ENCODE measurements around the gene TMEM145. TPM values are rescaled to one million over a fixed set of nuclear protein-coding genes. Genes with fewer than 3 reads are reported as not detected.
"Not testable (repeated sequence)": the region's sequence is repeated elsewhere in the genome, so short reads cannot be mapped to it uniquely, and the experiment has no call there.

Gene TMEM145
- total RNA-seq, 2 experiments from 2014 or later: 0.54 to 0.94 TPM

DNA sequence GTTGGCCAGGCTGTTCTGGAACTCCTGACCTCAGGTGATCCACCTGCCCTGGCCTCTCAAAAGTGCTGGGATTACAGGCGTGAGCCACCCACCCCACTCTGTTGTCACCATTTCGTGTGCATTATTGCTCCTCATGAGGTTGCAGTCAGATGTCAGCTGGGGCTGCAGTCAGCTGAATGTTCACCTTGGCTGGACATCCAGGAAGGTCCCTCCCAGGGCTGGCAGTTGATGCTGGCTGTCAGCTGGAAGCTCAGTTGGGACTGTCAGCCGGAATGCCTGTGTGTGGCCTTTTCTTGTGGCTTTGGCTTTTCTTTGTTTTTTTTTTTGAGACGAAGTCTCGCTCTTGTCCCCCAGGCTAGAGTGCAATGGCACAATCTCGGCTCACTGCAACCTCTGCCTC, 18.9 kb downstream of the TMEM145 start:
- Mint-ChIP-seq H3K9me3 (no peaks in the 10 kb centered on the region), H3K27ac (no peak overlapping the region)
- POLR2A ChIA-PET: no interaction called here

GRCh38 chr19:42333018-42333417, 19.9 kb downstream of the TMEM145 start:
- H3K27me3 Mint-ChIP-seq: no peaks in the 10 kb centered on the region
- H3K4me3 Mint-ChIP-seq: no peak overlapping the region
- DNase-seq (no peak), ATAC-seq (ENCODE audit: low read depth) (no peak)
- no peak overlapping the region for H3K27ac Mint-ChIP-seq
- H3K4me1 Mint-ChIP-seq: no peaks in the 10 kb centered on the region
- H3K36me3 Mint-ChIP-seq: no peaks in the 10 kb centered on the region
- POLR2A ChIA-PET: no interaction called here
- no peaks in the 10 kb centered on the region for H3K9me3 Mint-ChIP-seq

More for the DNA sequence above, 18.9 kb downstream of the TMEM145 start:
- DNase-seq (no peak), ATAC-seq (ENCODE audit: low read depth) (no peak)
- Mint-ChIP-seq H3K27me3 (no peaks in the 10 kb centered on the region), H3K4me3 (no peak overlapping the region), H3K4me1 (peaks cover 5% of the 10 kb centered on the region), H3K36me3 (no peaks in the 10 kb centered on the region)

DNA sequence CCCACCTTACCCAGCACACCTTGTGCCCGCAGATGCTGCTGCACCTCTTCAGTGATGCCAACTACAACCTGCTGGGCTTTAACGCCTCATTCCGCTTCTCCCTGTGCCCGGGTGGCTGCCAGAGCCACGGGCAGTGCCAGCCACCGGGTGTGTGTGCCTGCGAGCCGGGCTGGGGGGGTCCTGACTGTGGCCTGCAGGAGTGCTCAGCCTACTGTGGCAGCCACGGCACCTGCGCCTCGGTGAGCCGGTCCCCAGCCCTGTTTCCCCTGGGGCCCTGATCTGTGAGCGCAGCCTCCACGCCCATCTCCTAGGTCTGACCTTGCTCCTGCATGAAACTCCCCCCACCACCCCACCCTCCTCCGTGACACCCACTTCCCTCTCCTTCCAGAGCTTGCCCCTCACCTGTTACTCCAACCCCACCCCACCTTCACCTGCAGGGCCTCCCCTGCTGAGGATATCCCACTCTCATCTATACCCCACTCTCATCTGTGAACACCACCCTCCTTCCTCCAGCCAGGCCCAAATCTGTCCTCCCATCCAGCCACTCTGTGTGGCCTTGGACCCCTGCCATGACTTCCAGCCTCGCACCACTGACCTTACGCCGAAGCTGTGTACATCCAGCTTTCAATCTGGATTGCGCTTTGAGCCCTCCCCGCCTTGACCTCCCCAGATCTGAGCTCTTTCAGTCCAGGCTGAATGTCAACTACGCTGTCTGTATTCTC, 21.0 kb downstream of the TMEM145 start:
- POLR2A ChIA-PET: no interaction called here
- Mint-ChIP-seq H3K27me3 (no peaks in the 10 kb centered on the region), H3K4me3 (no peak overlapping the region), H3K27ac (no peak overlapping the region), H3K9me3 (no peaks in the 10 kb centered on the region), H3K4me1 (no peaks in the 10 kb centered on the region), H3K36me3 (peaks cover 2% of the 10 kb centered on the region)
- ATAC-seq (ENCODE audit: low read depth) (no peak), DNase-seq (no peak)

DNA sequence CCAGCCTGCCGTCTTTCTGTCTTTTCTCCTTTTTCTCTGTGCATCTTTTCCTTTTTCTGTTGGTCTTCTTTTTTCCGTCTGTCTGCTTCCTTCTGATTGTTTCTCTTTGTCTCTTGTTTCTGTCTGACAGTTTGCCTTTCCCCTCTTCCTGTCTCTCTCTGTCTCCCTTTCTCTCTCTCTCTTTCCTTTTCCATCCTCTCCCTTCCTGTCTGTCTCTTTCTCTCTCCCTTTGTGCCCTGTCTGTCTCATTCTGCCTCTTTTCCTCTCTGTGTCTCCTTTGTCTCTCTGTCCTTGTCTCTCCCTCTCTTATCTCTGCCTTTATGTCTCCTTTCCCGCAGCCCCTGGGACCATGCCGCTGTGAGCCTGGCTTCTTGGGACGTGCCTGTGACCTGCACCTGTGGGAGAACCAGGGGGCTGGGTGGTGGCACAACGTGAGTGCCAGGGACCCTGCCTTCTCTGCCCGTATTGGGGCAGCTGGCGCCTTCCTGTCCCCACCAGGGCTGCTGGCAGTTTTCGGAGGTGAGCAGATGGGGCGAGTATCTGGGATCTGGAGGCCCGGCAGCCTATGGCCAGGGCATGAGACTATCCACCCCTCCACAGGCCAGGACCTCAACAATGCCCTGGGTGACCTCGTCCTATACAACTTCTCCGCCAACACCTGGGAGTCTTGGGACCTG, 21.7 kb downstream of the TMEM145 start:
- no peaks in the 10 kb centered on the region for H3K27me3 Mint-ChIP-seq
- no peak overlapping the region for H3K4me3 Mint-ChIP-seq
- DNase-seq (no peak), ATAC-seq (ENCODE audit: low read depth) (no peak)
- POLR2A ChIA-PET: no interaction called here
- H3K4me1 Mint-ChIP-seq: no peaks in the 10 kb centered on the region
- peaks cover 2% of the 10 kb centered on the region for H3K36me3 Mint-ChIP-seq
- H3K9me3 Mint-ChIP-seq: no peaks in the 10 kb centered on the region
- H3K27ac Mint-ChIP-seq: no peak overlapping the region

GRCh38 chr19:42335374-42335936, 22.3 kb downstream of the TMEM145 start:
- no peak overlapping the region for H3K4me3 Mint-ChIP-seq
- ATAC-seq (ENCODE audit: low read depth): no peak
- H3K27me3 Mint-ChIP-seq: no peaks in the 10 kb centered on the region
- POLR2A ChIA-PET: no interaction called here
- peaks cover 2% of the 10 kb centered on the region for H3K36me3 Mint-ChIP-seq
- H3K9me3 Mint-ChIP-seq: no peaks in the 10 kb centered on the region
- no peak overlapping the region for H3K27ac Mint-ChIP-seq
- DNase-seq: no peak
- H3K4me1 Mint-ChIP-seq: no peaks in the 10 kb centered on the region

GRCh38 chr19:42335971-42336370, 22.9 kb downstream of the TMEM145 start:
- Mint-ChIP-seq H3K27me3 (no peaks in the 10 kb centered on the region), H3K9me3 (no peaks in the 10 kb centered on the region), H3K36me3 (peaks cover 2% of the 10 kb centered on the region), H3K4me1 (no peaks in the 10 kb centered on the region), H3K27ac (no peak overlapping the region), H3K4me3 (no peak overlapping the region)
- DNase-seq: no peak
- POLR2A ChIA-PET: no interaction called here
- no peak for ATAC-seq (ENCODE audit: low read depth)

- H3K27me3 Mint-ChIP-seq; H3K27ac Mint-ChIP-seq; H3K4me1 Mint-ChIP-seq; ATAC-seq (ENCODE audit: low read depth); H3K36me3 Mint-ChIP-seq; H3K4me3 Mint-ChIP-seq; H3K9me3 Mint-ChIP-seq; DNase-seq; POLR2A ChIA-PET: not testable (repeated sequence)
Measured at GRCh38 chr19:42339126-42339860, 26.2 kb downstream of the TMEM145 start.

GRCh38 chr19:42339922-42340321, 26.8 kb downstream of the TMEM145 start:
- ATAC-seq (ENCODE audit: low read depth); H3K4me1 Mint-ChIP-seq; POLR2A ChIA-PET: not testable (repeated sequence)

DNA sequence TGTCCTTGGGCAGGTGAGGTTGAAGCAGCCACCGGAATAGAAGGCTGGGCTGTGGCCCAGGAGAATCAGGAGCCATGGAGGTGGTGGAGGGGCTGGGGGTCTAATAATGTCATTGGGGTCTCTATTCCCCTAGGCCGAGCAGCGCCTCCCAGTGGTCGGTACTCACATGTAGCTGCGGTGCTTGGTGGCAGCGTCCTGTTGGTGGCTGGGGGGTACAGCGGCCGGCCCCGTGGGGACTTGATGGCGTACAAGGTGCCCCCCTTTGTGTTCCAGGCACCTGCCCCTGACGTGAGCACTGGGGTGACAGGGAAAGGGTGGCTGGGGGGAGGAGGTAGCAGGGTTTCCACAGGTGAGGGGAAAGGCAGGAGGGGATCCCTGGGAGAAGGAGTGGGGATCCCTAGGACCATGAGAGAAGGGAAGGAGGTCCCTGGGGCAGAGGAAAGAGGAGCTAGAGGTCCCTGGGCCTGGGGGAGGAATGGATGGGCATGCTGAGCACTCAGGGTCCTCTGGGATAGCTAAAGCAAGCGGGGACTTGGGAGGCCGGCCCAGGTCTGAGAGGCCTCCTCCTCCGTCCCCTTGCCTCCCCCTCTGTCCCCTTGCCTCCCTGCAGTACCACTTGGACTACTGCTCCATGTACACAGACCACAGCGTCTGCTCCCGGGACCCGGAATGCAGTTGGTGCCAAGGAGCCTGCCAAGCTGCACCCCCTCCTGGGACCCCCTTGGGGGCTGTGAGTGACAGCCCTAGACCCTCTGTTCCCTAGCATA, 30.4 kb downstream of the TMEM145 start:
- DNase-seq: no peak
- Mint-ChIP-seq H3K36me3 (peaks cover under 1% of the 10 kb centered on the region), H3K27ac (no peak overlapping the region), H3K4me3 (no peak overlapping the region), H3K27me3 (no peaks in the 10 kb centered on the region), H3K4me1 (no peaks in the 10 kb centered on the region), H3K9me3 (no peaks in the 10 kb centered on the region)
- no peak for ATAC-seq (ENCODE audit: low read depth)
- POLR2A ChIA-PET: no interaction called here

More at GRCh38 chr19:42339922-42340321, 26.8 kb downstream of the TMEM145 start:
- not testable (repeated sequence) for H3K27ac Mint-ChIP-seq, DNase-seq, H3K9me3 Mint-ChIP-seq, H3K36me3 Mint-ChIP-seq, H3K27me3 Mint-ChIP-seq, H3K4me3 Mint-ChIP-seq

DNA sequence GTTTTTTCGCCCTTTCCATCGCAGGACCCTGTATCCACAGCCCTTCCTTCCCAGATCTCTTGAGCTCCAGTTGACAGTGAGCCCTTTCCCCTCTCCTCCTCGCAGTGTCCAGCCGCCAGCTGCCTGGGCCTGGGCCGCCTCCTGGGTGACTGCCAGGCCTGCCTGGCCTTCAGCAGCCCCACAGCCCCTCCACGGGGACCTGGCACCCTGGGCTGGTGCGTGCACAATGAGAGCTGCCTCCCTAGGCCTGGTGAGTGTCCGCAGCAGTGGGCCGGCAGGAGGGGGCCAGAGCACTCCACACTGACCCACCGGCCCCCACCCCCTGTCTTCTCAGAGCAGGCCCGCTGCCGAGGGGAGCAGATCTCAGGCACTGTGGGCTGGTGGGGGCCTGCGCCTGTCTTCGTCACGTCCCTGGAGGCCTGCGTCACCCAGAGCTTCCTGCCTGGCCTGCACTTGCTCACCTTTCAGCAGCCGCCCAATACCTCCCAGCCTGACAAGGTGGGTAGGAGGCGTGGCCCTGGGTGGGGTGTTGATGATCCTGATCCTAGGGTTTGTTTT, 31.3 kb downstream of the TMEM145 start:
- Mint-ChIP-seq H3K36me3 (no peaks in the 10 kb centered on the region), H3K27ac (no peak overlapping the region), H3K27me3 (no peaks in the 10 kb centered on the region), H3K4me1 (no peaks in the 10 kb centered on the region), H3K4me3 (no peak overlapping the region), H3K9me3 (no peaks in the 10 kb centered on the region)
- DNase-seq: no peak
- ATAC-seq (ENCODE audit: low read depth): no peak
- POLR2A ChIA-PET: no interaction called here

DNA sequence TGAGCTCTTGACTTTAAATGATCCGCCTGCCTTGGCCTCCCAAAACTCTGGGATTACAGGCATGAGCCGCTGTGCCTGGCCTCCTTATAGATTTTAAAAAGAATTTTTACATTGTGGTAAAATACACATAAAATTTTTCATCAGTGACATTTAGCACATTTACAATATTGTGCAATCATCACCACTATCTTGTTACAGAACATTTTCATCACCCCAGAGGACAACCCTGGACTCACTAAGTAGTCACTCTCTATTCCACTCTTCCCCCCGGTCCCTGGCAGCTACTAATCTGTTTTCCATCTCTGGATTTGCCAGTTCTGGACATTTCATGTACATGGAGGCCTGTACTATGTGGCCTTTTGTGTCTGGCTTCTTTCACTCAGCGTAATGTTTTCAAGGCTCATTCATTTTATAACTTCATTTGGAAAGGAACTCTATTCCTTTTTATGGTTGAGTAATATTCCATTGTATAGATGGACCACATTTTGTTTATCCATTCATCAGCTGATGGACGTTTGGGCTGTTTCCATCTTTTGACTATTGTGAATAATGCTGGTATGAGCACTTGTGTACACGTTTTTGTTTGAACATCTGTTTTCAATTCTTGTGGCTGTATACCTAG, 32.2 kb downstream of the TMEM145 start:
- H3K4me1 Mint-ChIP-seq: no peaks in the 10 kb centered on the region
- no peaks in the 10 kb centered on the region for H3K36me3 Mint-ChIP-seq
- ATAC-seq (ENCODE audit: low read depth): no peak
- H3K27ac Mint-ChIP-seq: no peak overlapping the region
- H3K9me3 Mint-ChIP-seq: no peaks in the 10 kb centered on the region
- H3K4me3 Mint-ChIP-seq: no peak overlapping the region
- POLR2A ChIA-PET: no interaction called here
- H3K27me3 Mint-ChIP-seq: no peaks in the 10 kb centered on the region
- DNase-seq: no peak

GRCh38 chr19:42348211-42348610, 35.1 kb downstream of the TMEM145 start:
- POLR2A ChIA-PET: no interaction called here
- no peaks in the 10 kb centered on the region for H3K27me3 Mint-ChIP-seq
- no peak overlapping the region for H3K4me3 Mint-ChIP-seq
- no peak overlapping the region for H3K27ac Mint-ChIP-seq
- no peaks in the 10 kb centered on the region for H3K4me1 Mint-ChIP-seq
- no peaks in the 10 kb centered on the region for H3K36me3 Mint-ChIP-seq
- H3K9me3 Mint-ChIP-seq: no peaks in the 10 kb centered on the region
- ATAC-seq (ENCODE audit: low read depth) (no peak), DNase-seq (no peak)
